ENCODE results near the gene GUCY2D.

The GUCY2D gene

DNA sequence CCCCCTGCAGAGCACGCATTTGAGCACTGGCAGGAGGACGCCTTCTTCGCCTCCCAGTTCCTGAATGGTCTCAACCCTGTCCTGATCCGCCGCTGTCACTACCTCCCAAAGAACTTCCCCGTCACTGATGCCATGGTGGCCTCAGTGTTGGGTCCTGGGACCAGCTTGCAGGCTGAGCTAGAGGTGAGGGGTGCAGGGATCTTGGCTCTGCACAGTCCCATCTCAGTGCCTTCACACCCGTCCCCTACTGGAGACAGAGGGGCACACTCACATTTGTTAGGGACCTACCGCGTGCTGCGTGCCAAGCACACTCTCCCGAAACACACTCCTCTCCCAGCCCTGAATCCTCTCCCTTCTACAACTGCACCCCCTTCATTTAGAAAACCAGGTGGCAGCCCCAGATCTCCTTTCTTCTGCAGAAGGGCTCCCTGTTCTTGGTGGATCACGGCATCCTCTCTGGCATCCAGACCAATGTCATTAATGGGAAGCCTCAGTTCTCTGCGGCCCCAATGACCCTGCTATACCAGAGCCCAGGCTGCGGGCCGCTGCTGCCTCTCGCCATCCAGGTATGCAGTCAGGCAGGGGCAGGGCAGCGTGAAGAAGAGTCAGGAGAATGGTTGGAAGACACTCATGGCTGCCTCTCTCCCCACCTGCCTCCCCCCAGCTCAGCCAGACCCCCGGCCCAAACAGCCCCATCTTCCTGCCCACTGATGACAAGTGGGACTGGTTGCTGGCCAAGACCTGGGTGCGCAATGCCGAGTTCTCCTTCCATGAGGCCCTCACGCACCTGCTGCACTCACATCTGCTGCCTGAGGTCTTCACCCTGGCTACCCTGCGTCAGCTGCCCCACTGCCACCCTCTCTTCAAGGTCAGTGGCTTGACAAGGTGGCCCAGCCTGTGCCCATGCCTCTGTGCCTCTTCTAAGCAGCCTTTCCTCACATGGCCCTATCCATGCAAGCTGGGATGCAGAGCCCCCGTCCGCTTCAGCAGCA lies 42.7 kb downstream of the GUCY2D start:
- H3K4me3 ChIP-seq (ENCODE audit: control insufficient read depth in 1 of 7, extremely low read depth in 1 of 7, insufficient read depth in 4 of 7, low read depth in 2 of 7, low read length in 6 of 7): no peak overlapping the region
- CTCF ChIA-PET: interaction anchor here (0.6 to 1.7 kb wide), 7 partner anchors 28 to 183 kb away, joined by 3 to 5 read pairs (median 3); no protein-coding TSS in a partner anchor

DNA sequence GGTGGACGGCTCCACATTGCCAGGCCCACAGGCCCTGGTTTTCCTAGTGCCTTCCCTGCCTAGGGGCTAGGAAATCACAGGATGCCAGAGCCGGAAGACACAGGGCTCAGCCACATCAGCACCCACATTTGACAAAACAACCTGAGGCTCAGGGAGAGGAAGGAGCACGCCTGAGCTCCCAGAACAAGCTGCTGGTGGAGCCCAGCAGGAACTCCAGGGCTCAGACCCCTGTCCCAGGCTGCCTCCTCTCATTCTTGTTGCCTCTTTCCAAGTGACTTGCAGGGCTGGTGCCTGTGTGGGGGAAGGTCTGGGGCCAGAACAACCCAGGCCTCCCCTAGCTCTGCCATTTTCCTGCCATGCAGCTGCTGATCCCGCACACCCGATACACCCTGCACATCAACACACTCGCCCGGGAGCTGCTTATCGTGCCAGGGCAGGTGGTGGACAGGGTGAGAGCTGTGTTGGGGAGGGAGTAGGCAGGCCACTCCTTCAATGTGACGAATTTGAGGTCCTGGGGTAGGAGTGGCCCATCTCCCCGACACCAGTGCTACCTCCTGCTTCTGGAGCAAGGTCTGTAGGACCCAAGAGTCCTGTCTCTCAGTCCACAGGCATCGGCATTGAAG lies 44.0 kb downstream of the GUCY2D start:
- CTCF ChIA-PET: interaction anchor here (0.8 to 2.0 kb wide), 9 partner anchors 11 to 185 kb away, joined by 3 to 6 read pairs (median 3); partner anchors contain the start of genes CNTROB, RNF227 and TRAPPC1
- 98% methylated on average over 9 of the region's 11 CpGs for WGBS (ENCODE audit: insufficient coverage)
- no peaks in the 10 kb centered on the region for H3K36me3 ChIP-seq (ENCODE audit: control insufficient read depth in 4 of 4, insufficient read depth in 4 of 4, low read length in 3 of 4)
- H3K9me3 ChIP-seq (ENCODE audit: control extremely low read depth in 1 of 5, control insufficient read depth in 4 of 5, insufficient read depth in 2 of 5, low read depth in 1 of 5, low read length in 4 of 5): no peaks in the 10 kb centered on the region
- H3K27me3 ChIP-seq (replicated peaks in 2 of 5; ENCODE audit: control insufficient read depth in 4 of 5, insufficient read depth in 5 of 5, low read length in 4 of 5): no peaks in the 10 kb centered on the region
- DNase-seq: no peak
- H3K4me1 ChIP-seq (ENCODE audit: control extremely low read depth in 1 of 4, control insufficient read depth in 4 of 4, insufficient read depth in 4 of 4, low read length in 3 of 4): peaks cover 0 to 11% (median 0%) of the 10 kb centered on the region in 4 experiments
- no peak overlapping the region for H3K27ac ChIP-seq (ENCODE audit: insufficient read depth in 1 of 2, low read depth in 1 of 2, low read length in 2 of 2, poor library complexity in 1 of 2, severe bottlenecking in 2 of 2)
- no peak overlapping the region for H3K4me3 ChIP-seq (ENCODE audit: control insufficient read depth in 1 of 7, extremely low read depth in 1 of 7, insufficient read depth in 4 of 7, low read depth in 2 of 7, low read length in 6 of 7)
- POLR2A ChIA-PET: no interaction called here

More for the DNA sequence above, 42.7 kb downstream of the GUCY2D start:
- H3K36me3 ChIP-seq (ENCODE audit: control insufficient read depth in 4 of 4, insufficient read depth in 4 of 4, low read length in 3 of 4): no peaks in the 10 kb centered on the region
- 96% methylated on average over 21 of the region's 24 CpGs for WGBS (ENCODE audit: insufficient coverage)
- no peak overlapping the region for H3K27ac ChIP-seq (ENCODE audit: insufficient read depth in 1 of 2, low read depth in 1 of 2, low read length in 2 of 2, poor library complexity in 1 of 2, severe bottlenecking in 2 of 2)
- no peaks in the 10 kb centered on the region for H3K27me3 ChIP-seq (replicated peaks in 2 of 5; ENCODE audit: control insufficient read depth in 4 of 5, insufficient read depth in 5 of 5, low read length in 4 of 5)
- no peaks in the 10 kb centered on the region for H3K9me3 ChIP-seq (ENCODE audit: control extremely low read depth in 1 of 5, control insufficient read depth in 4 of 5, insufficient read depth in 2 of 5, low read depth in 1 of 5, low read length in 4 of 5)
- POLR2A ChIA-PET: no interaction called here
- no peak for DNase-seq
- H3K4me1 ChIP-seq (ENCODE audit: control extremely low read depth in 1 of 4, control insufficient read depth in 4 of 4, insufficient read depth in 4 of 4, low read length in 3 of 4): peaks cover 0 to 21% (median 8%) of the 10 kb centered on the region in 4 experiments

DNA sequence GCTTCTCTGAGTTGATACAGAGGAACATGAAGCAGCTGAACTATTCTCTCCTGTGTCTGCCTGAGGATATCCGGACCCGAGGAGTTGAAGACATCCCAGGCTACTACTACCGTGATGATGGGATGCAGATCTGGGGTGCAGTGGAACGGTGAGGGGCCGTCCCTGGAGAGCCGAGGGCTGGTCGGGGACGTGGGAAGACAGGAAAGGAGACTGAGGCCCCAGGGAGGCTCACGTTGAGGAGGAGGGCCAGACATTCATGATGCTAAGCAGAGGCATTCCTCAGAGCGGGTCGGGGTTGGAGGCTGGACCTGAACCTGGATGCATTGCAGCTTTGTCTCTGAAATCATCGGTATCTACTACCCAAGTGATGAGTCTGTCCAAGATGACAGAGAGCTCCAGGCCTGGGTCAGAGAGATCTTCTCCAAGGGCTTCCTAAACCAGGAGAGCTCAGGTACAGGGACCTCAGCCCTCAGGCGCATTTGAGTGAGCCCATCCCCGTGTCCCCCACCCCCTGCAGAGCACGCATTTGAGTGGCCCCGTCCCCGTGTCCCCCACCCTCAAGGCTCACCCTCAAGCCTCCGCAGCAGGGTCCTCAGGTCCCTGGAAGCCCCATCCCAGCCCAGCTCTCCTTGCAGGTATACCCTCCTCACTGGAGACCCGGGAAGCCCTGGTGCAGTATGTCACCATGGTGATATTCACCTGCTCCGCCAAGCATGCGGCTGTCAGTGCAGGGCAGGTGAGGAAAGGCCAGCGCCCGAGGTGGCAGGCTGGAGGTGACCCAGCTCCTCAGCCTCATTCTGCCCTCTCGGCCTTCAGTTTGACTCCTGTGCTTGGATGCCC lies 44.7 kb downstream of the GUCY2D start:
- Histone ChIP-seq H3K4me1 (ENCODE audit: control extremely low read depth in 1 of 4, control insufficient read depth in 4 of 4, insufficient read depth in 4 of 4, low read length in 3 of 4) (peaks cover 0 to 4% (median 0%) of the 10 kb centered on the region in 4 experiments), H3K27ac (ENCODE audit: insufficient read depth in 1 of 2, low read depth in 1 of 2, low read length in 2 of 2, poor library complexity in 1 of 2, severe bottlenecking in 2 of 2) (no peak overlapping the region), H3K4me3 (ENCODE audit: control insufficient read depth in 1 of 7, extremely low read depth in 1 of 7, insufficient read depth in 4 of 7, low read depth in 2 of 7, low read length in 6 of 7) (no peak overlapping the region), H3K9me3 (ENCODE audit: control extremely low read depth in 1 of 5, control insufficient read depth in 4 of 5, insufficient read depth in 2 of 5, low read depth in 1 of 5, low read length in 4 of 5) (no peaks in the 10 kb centered on the region), H3K36me3 (ENCODE audit: control insufficient read depth in 4 of 4, insufficient read depth in 4 of 4, low read length in 3 of 4) (no peaks in the 10 kb centered on the region), H3K27me3 (replicated peaks in 2 of 5; ENCODE audit: control insufficient read depth in 4 of 5, insufficient read depth in 5 of 5, low read length in 4 of 5) (no peaks in the 10 kb centered on the region)
- no peak for DNase-seq
- ChIA-PET POLR2A (no interaction called here), CTCF (interaction anchor here (0.6 to 2.0 kb wide), 8 partner anchors 10 to 185 kb away, joined by 3 to 6 read pairs (median 4); partner anchors contain the start of genes CNTROB and TRAPPC1)
- WGBS (ENCODE audit: insufficient coverage): 96% methylated on average over 24 of the region's 24 CpGs

DNA sequence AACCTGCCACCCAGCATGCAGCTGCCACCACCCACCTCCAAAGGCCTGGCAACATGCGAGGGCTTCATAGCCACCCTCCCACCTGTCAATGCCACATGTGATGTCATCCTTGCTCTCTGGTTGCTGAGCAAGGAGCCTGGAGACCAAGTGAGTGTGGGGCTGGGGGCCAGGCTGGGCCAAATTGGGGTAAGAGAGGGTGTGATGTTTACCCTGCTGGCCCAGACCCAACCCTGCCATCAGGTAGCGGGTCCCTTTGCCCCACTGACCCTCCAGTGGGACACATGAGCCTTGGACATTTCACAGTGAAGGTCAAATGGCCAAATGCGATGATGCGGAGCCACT lies 45.3 kb downstream of the GUCY2D start:
- ChIA-PET POLR2A (no interaction called here), CTCF (interaction anchor here (0.6 to 2.0 kb wide), 5 partner anchors 10 to 135 kb away, joined by 3 to 6 read pairs (median 3); partner anchors contain the start of genes CNTROB and TRAPPC1)
- Histone ChIP-seq H3K9me3 (ENCODE audit: control extremely low read depth in 1 of 5, control insufficient read depth in 4 of 5, insufficient read depth in 2 of 5, low read depth in 1 of 5, low read length in 4 of 5) (no peaks in the 10 kb centered on the region), H3K27ac (ENCODE audit: insufficient read depth in 1 of 2, low read depth in 1 of 2, low read length in 2 of 2, poor library complexity in 1 of 2, severe bottlenecking in 2 of 2) (no peak overlapping the region), H3K27me3 (replicated peaks in 2 of 5; ENCODE audit: control insufficient read depth in 4 of 5, insufficient read depth in 5 of 5, low read length in 4 of 5) (no peaks in the 10 kb centered on the region), H3K4me1 (ENCODE audit: control extremely low read depth in 1 of 4, control insufficient read depth in 4 of 4, insufficient read depth in 4 of 4, low read length in 3 of 4) (no peaks in the 10 kb centered on the region), H3K36me3 (ENCODE audit: control insufficient read depth in 4 of 4, insufficient read depth in 4 of 4, low read length in 3 of 4) (no peaks in the 10 kb centered on the region), H3K4me3 (ENCODE audit: control insufficient read depth in 1 of 7, extremely low read depth in 1 of 7, insufficient read depth in 4 of 7, low read depth in 2 of 7, low read length in 6 of 7) (no peak overlapping the region)
- 94% methylated on average over 4 of the region's 4 CpGs for WGBS (ENCODE audit: insufficient coverage)
- no peak for DNase-seq

DNA sequence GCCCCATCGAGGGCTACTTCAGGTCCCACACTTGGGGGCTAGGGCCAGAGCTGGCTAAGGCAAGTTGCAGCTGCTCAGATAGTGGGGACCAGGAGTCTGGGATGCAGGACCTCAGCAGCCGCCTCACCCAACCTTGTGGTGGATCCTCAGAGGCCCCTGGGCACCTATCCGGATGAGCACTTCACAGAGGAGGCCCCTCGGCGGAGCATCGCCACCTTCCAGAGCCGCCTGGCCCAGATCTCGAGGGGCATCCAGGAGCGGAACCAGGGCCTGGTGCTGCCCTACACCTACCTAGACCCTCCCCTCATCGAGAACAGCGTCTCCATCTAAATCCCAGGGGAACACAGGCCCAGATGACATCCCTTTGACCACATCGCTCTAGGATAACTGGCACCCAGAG lies 45.8 kb downstream of the GUCY2D start:
- Histone ChIP-seq H3K27ac (ENCODE audit: insufficient read depth in 1 of 2, low read depth in 1 of 2, low read length in 2 of 2, poor library complexity in 1 of 2, severe bottlenecking in 2 of 2) (no peak overlapping the region), H3K9me3 (ENCODE audit: control extremely low read depth in 1 of 5, control insufficient read depth in 4 of 5, insufficient read depth in 2 of 5, low read depth in 1 of 5, low read length in 4 of 5) (no peaks in the 10 kb centered on the region), H3K4me3 (ENCODE audit: control insufficient read depth in 1 of 7, extremely low read depth in 1 of 7, insufficient read depth in 4 of 7, low read depth in 2 of 7, low read length in 6 of 7) (no peak overlapping the region), H3K36me3 (ENCODE audit: control insufficient read depth in 4 of 4, insufficient read depth in 4 of 4, low read length in 3 of 4) (no peaks in the 10 kb centered on the region), H3K4me1 (ENCODE audit: control extremely low read depth in 1 of 4, control insufficient read depth in 4 of 4, insufficient read depth in 4 of 4, low read length in 3 of 4) (no peaks in the 10 kb centered on the region), H3K27me3 (replicated peaks in 2 of 5; ENCODE audit: control insufficient read depth in 4 of 5, insufficient read depth in 5 of 5, low read length in 4 of 5) (no peaks in the 10 kb centered on the region)
- ChIA-PET CTCF (interaction anchor here (0.6 to 2.0 kb wide), 2 partner anchors 116 to 131 kb away, joined by 3 to 4 read pairs; partner anchors contain the start of genes CNTROB and TRAPPC1), POLR2A (no interaction called here)
- DNase-seq: no peak
- WGBS (ENCODE audit: insufficient coverage): 97% methylated on average over 9 of the region's 12 CpGs

DNA sequence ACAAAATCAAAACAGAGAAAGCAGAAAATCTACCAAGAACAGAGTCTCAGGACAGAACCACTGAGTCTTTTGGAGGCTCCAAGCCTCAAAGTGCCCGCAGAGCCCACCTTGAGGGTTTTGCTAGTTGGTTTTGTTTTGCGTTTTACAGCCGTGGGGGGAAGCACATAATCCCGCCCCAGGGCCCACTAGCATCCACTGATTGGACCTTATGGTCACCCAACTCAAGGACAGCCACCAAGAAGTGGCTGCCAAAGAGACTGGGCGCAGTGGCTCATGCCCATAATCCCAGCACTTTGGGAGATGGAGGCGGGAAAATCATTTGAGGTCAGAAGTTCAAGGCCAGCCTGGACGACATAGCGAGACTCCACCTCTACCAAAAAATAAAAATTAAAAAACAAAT lies 46.3 kb downstream of the GUCY2D start:
- no peak overlapping the region for H3K27ac ChIP-seq (ENCODE audit: insufficient read depth in 1 of 2, low read depth in 1 of 2, low read length in 2 of 2, poor library complexity in 1 of 2, severe bottlenecking in 2 of 2)
- ChIA-PET CTCF (no interaction called here), POLR2A (no interaction called here)
- H3K4me1 ChIP-seq (ENCODE audit: control extremely low read depth in 1 of 4, control insufficient read depth in 4 of 4, insufficient read depth in 4 of 4, low read length in 3 of 4): no peaks in the 10 kb centered on the region
- no peaks in the 10 kb centered on the region for H3K27me3 ChIP-seq (replicated peaks in 2 of 5; ENCODE audit: control insufficient read depth in 4 of 5, insufficient read depth in 5 of 5, low read length in 4 of 5)
- 92% methylated on average over 3 of the region's 8 CpGs for WGBS (ENCODE audit: insufficient coverage)
- no peak overlapping the region for H3K4me3 ChIP-seq (ENCODE audit: control insufficient read depth in 1 of 7, extremely low read depth in 1 of 7, insufficient read depth in 4 of 7, low read depth in 2 of 7, low read length in 6 of 7)
- DNase-seq: no peak
- H3K9me3 ChIP-seq (ENCODE audit: control extremely low read depth in 1 of 5, control insufficient read depth in 4 of 5, insufficient read depth in 2 of 5, low read depth in 1 of 5, low read length in 4 of 5): no peaks in the 10 kb centered on the region
- no peaks in the 10 kb centered on the region for H3K36me3 ChIP-seq (ENCODE audit: control insufficient read depth in 4 of 4, insufficient read depth in 4 of 4, low read length in 3 of 4)

All from common myeloid progenitor, CD34-positive (primary cell).